Eye (tissue), 1 donor: ENCODE results near the gene SLC30A4.
"Not testable (repeated sequence)": the region's sequence is repeated elsewhere in the genome, so short reads cannot be mapped to it uniquely, and the experiment has no call there.

Experiments
- DNase-seq: peaks from one replicate; pipeline ENCODE4 v3.0.0-alpha.2; 2015

SLC30A4 gene

DNA sequence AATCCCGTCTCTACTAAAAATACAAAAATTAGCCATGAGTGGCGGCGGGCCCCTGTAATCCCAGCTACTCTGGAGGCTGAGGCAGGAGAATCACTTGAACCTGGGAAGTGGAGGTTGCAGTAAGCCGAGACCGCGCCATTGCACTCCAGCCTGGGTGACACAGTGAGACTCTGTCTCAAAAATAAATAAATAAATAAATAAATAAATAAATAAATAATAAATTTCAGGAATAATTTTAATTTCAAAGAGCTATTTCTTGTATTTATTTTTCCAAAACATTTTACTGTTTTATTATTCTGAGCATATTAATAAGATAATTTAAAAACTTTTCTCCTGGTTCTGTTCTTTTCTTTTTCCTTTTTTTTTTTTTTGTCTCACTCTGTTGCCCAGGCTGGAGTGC, 15.4 kb downstream of the SLC30A4 start:
- not testable (repeated sequence) for DNase-seq

GRCh38 chr15:45499426-45499825, 23.1 kb downstream of the SLC30A4 start:
- DNase-seq, result no peak

DNA sequence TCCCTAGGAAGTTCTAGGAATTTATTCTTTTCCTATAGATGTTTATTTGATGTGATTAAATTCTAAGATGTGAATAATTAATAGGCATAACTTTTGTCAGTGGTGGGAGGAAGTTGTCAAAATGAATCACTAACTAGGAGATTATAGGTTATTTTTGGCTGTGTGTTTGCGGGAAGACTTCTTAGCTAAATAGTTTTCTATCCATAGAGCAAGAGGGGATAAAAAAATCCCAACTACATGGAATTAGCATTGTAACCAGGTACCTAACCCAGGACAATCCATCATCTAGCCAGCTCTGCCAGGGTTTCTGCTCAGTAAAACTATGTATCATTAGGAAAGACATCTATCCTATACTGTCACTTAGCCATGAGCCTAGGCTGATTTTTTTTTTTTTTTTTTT, 23.9 kb downstream of the SLC30A4 start:
- DNase-seq, result no peak

DNA sequence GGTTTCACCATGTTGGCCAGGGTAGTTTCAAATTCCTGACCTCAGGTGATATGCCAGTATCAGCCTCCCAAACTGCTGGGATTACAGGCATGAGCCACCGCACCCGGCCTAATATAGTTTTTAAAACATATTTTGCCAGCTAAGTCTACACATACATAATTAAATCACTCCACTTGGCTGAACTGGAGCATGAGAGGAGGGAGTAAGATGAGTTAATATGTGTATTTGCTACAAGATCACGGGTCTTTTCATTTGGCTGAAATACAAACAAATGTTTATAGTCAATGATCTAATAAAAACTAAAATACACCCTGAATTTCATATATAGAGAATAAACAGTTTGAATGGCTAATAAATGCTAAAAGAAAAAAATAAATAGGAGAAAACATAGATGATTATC, 25.3 kb downstream of the SLC30A4 start:
- no peak for DNase-seq

GRCh38 chr15:45496658-45497057, 25.9 kb downstream of the SLC30A4 start:
- no peak for DNase-seq

DNA sequence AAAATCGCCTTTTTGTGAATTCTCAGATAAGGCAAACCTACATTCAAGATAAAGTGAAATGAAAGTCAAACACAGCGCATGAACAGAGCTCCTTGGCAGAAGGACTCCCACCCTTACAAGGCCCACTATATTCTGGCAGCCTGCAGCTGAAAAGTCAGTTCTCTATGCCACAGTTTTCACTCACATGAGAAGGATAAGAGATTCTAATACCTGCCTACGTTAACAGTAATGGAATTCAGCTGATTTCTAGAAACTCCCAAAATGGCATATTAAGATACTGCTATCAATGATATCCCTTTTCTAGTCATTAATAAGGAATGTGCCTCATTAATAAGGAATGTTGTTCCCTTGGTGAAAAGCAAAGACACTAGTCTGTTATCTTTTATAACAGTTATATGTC, 27.0 kb downstream of the SLC30A4 start:
- DNase-seq, result no peak

DNA sequence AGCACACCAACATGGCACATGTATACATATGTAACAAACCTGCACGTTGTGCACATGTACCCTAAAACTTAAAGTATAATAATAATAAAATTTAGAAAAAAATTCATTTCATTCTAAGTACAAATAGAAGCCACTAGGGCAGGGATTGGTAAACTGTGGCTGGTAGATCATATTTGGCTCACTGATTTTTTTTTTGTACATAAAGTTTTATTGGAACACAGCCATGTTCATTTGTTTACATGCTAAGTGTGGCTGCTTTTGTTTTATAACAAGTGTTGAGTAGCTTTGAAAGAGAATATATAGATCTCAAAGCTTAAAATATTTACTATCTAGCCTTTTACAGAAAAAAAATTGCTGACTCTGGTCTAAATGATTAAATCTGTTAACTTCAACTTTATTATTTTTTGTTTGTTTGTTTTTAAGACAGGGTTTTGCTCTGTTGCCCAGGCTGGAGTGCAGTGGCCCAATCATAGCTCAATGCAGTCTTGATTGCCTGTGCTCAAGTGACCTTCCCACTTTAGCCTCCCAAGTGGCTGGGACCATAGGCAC, 32.8 kb downstream of the SLC30A4 start:
- no peak for DNase-seq

GRCh38 chr15:45486317-45486716, 36.2 kb downstream of the SLC30A4 start:
- DNase-seq, result no peak

GRCh38 chr15:45481135-45481534, 41.4 kb downstream of the SLC30A4 start:
- no peak for DNase-seq

- DNase-seq, result no peak
Measured at GRCh38 chr15:45476410-45476809, 46.1 kb downstream of the SLC30A4 start.

DNA sequence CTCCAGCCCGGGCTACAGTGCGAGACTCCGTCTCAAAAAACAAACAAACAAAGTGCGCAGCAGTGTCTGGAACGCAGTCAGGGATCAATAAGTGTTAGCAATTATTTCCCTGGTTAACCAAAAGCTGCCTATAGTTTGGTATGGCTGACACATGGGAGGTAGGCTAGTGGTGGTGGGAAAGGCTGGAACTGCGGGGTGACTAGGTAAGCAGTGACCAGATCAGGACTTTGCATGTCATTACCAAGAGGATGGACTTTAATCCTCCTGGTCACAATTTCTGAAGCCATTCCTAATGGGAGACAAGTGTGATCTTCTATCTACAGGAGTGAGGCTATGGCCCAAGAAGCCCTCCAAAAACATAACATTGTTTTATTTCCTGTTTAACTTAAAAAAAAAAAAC, 47.8 kb downstream of the SLC30A4 start:
- DNase-seq, result no peak

DNA sequence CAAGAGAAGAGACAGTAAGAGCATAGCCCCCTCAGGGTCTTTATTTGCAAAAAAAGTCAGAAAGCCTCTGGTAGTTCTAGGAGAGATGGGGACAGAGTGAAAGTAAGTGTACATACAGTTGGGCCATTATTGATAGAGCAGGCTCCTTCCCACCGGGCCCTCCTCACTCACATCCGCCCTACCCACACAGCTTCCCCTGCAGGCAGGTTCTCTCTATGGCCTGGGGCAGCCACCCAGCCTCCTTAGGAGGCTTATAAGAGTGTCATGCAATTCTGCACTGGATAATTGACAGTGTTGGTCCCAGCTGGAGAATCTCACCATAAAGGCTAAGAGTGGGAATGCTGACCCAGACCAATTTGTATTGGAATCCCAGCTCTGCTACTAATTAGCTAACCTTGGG, 49.5 kb downstream of the SLC30A4 start:
- no peak for DNase-seq

GRCh38 chr15:45471151-45471550, 51.4 kb downstream of the SLC30A4 start:
- no peak for DNase-seq

DNA sequence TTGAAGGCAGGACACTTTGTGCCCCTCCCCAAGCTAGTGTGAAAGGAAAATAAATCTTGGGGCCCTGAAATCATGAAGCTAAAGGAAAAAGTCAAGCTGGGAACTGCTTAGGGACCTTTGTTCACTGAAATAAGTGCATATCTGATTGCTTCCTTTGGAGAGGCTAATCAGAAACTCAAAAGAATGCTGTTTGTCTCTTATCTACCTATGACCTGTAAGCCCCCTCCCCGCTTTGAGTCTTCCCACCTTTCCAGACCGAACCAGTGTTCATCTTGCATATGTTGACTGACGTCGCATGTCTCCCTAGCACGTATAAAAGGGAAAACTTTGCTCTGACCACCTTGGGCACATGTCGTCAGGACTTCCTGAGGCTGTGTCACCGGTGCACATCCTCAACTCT, 53.1 kb downstream of the SLC30A4 start:
- no peak for DNase-seq

DNA sequence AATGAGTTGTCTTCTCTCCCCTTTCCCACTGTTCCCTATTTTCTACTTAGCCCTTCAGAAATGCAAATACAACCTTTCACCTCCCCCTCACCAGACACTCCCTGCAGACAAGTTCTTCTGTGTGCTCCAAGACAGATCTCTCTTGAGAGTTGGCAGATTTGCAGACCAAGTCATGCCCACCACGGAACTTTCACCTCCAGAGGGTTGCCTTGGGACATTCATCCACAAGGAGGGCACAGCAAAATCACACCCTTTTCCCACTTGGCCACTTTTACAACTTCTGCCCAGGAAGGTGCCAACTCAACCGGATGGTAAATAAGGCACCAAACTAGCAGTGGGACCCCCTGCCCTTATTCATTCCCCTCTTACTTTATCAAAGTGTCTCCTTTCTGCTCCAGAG, 53.5 kb downstream of the SLC30A4 start:
- DNase-seq, result no peak

GRCh38 chr15:45468294-45468693, 54.3 kb downstream of the SLC30A4 start:
- DNase-seq, result no peak

DNA sequence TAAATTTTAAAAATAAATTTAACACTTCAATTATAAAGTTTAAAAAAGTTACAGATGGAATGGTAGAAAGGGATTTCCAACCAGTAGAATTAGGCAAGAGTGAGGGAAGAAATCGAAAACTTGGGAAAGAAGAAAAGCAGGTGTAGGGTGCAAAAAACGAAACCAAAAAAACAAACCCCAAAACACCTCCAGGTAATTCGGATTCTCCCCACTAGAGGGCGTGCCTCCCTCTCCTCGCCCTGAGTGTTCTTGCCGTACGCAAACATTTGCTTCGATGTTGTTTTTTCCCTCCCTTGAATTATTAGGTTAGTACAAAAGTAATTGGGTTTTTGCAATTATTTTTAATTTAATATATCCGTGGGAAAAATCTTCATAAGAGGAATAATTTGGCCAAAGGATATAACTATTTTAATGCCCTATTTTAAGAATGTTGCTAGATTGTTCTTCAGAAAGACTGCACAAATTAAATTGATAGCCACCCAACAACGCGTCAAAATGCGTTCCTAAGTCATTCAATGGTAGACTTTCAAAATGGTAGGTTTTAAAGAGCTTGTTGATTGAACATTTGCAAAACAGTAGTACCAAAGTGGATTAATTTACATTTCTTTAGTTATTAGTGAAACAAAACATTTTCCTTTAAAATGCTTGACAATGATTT, 63.7 kb downstream of the SLC30A4 start:
- DNase-seq, result peak; percentile 88

- peak; percentile 98 for DNase-seq
Measured at GRCh38 chr15:45457641-45458539, 64.7 kb downstream of the SLC30A4 start.

DNA sequence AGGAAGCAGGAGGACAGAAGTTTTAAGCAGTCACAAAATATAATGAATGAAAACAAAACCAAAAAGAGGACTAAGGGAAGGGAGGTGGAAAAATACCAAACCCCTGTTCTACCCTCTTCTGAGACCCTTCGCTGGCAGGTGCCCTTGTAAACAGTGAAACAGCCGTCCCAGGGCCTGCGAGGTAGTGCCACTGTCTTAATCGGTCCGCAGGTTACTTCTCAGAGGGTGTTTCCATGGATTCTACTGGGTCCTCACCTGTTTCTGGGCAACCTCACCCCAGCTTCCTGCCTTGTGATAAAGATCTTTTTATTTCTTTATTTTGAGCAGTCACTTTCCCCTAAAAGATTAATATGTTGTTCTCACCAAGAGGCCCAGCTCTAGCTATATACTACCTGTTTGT, 65.3 kb downstream of the SLC30A4 start:
- no peak for DNase-seq

- peak; percentile 53 for DNase-seq
Measured at GRCh38 chr15:45456212-45457106, 66.1 kb downstream of the SLC30A4 start.

DNA sequence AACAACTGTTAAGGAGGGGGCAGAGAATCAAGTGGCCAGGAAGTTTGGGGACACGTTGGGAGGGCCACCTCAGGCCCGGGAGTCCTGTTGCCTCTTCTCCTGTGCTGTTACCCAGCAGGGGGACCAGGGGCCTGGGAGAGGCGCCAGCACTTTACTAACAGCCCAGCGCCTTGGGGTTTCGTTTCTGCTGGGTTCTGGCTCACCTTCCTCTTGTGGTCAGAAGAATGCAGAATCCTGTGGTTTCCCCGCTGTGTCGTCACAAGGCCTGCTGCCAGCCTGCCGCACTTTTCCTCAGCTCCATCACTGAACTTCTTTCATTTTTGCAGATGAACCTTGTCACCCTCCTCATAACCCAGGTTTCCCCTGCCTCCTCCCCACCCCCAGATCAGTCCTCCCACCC, 67.7 kb downstream of the SLC30A4 start:
- DNase-seq, result peak; percentile 40

DNA sequence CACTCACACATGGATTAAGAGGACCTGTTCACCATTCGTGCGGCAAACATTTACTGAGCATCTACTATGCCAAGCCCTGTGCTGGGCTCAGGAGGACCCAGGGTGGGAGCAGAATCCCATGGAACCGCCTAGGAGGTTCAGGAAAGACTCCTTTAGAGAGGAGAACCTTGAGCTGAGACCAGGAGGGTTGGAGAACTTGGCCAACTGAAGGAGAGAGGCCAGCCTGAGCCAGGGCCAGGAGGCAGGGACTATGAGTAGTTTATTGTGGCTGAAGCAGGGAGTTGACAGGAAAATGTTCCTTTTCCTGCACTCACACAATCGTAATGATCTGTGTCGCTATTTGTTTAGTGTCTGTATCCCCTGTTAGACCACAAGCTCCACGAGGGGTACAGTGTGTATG, 71.3 kb downstream of the SLC30A4 start:
- no peak for DNase-seq
